Testis (tissue), 2 donors: ENCODE results near the gene KDELR3.

ENCODE experiments used
- POLR2A ChIP-seq: fragments of 450-650 bp; IDR thresholded peaks from one replicate; pipeline ENCODE4 v1.6.1; 2017; ENCODE audit warnings: antibody characterized with exemption, mild to moderate bottlenecking, moderate library complexity
- TF ChIP-seq, protein P1 (sequence below), 3 experiments: fragments of 450-650 bp in 2 of 3; fragments of 200-600 bp in 1 of 3; sonication (generic) in 1 of 3; IDR thresholded peaks; one replicate each; pipeline ENCODE4 v1.5.1; 2016 to 2019; ENCODE audit warnings: antibody characterized with exemption in 3 of 3, mild to moderate bottlenecking in 2 of 3, moderate library complexity in 1 of 3

- TF ChIP-seq, protein P1, sequence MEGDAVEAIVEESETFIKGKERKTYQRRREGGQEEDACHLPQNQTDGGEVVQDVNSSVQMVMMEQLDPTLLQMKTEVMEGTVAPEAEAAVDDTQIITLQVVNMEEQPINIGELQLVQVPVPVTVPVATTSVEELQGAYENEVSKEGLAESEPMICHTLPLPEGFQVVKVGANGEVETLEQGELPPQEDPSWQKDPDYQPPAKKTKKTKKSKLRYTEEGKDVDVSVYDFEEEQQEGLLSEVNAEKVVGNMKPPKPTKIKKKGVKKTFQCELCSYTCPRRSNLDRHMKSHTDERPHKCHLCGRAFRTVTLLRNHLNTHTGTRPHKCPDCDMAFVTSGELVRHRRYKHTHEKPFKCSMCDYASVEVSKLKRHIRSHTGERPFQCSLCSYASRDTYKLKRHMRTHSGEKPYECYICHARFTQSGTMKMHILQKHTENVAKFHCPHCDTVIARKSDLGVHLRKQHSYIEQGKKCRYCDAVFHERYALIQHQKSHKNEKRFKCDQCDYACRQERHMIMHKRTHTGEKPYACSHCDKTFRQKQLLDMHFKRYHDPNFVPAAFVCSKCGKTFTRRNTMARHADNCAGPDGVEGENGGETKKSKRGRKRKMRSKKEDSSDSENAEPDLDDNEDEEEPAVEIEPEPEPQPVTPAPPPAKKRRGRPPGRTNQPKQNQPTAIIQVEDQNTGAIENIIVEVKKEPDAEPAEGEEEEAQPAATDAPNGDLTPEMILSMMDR (IDR thresholded peaks at IDR 0.05): no peak
- no peak for TF ChIP-seq POLR2A
Measured at GRCh38 chr22:38424525-38425080, 43.3 kb upstream of the KDELR3 start.
